HG03457 (cell line): ENCODE results near the gene DNAJB13.

ENCODE experiments used
- ATAC-seq: cut with Tn5 transposase; IDR thresholded peaks from one replicate; pipeline ENCODE4 v1.9.1; 2021; ENCODE audit warnings: moderate number of reproducible peaks; ENCODE audit not compliant: unreplicated experiment

DNAJB13 gene

GRCh38 chr11:73998846-73999575 lies 48.2 kb downstream of the DNAJB13 start:
- ATAC-seq = no peak

- no peak for ATAC-seq
These were observed 48.9 kb downstream of the DNAJB13 start for GRCh38 chr11:73999581-74000306.

- ATAC-seq = no peak
These were observed 49.7 kb downstream of the DNAJB13 start for GRCh38 chr11:74000307-74001133.

GRCh38 chr11:74001822-74002286 lies 51.0 kb downstream of the DNAJB13 start:
- no peak for ATAC-seq

- ATAC-seq = no peak
These were observed 52.0 kb downstream of the DNAJB13 start for GRCh38 chr11:74002832-74003231.

GRCh38 chr11:74004046-74004695 lies 53.3 kb downstream of the DNAJB13 start:
- no peak for ATAC-seq

- no peak for ATAC-seq
These were observed 54.2 kb downstream of the DNAJB13 start for GRCh38 chr11:74004759-74005615.

- no peak for ATAC-seq
These were observed 55.1 kb downstream of the DNAJB13 start for GRCh38 chr11:74005721-74006517.

GRCh38 chr11:74006743-74007304 lies 56.0 kb downstream of the DNAJB13 start:
- no peak for ATAC-seq

- ATAC-seq = no peak
These were observed 57.0 kb downstream of the DNAJB13 start for GRCh38 chr11:74007691-74008372.

- no peak for ATAC-seq
These were observed 57.8 kb downstream of the DNAJB13 start, which contains the start of gene UCP3 for GRCh38 chr11:74008373-74009229. Gene UCP3, minus strand, starts transcription at chr11:74009085. Its CDS starts 2,043 bp downstream, at chr11:74007042.

GRCh38 chr11:74009230-74009547 lies 58.4 kb downstream of the DNAJB13 start:
- no peak for ATAC-seq

GRCh38 chr11:74009675-74010305 lies 59.0 kb downstream of the DNAJB13 start:
- ATAC-seq = no peak

GRCh38 chr11:74010306-74011300 lies 59.8 kb downstream of the DNAJB13 start:
- ATAC-seq = no peak

- peak; percentile 55 for ATAC-seq
These were observed 60.7 kb downstream of the DNAJB13 start for GRCh38 chr11:74011360-74012073.
